ENCODE measurements around the gene DPPA4.

Gene DPPA4

GRCh38 chr3:109339197-109339596 is 1.9 kb upstream of the DPPA4 start:
- no peak for DNase-seq (ENCODE audit: low read depth in 2 of 2, low spot score in 1 of 2)

- DNase-seq (ENCODE audit: low read depth in 2 of 2, low spot score in 1 of 2), result no peak
Observed at GRCh38 chr3:109338322-109338721, 976 bp upstream of the DPPA4 start.

- no peak for DNase-seq (ENCODE audit: low read depth in 2 of 2, low spot score in 1 of 2)
Observed at GRCh38 chr3:109336291-109336861, 970 bp downstream of the DPPA4 start.

DNA sequence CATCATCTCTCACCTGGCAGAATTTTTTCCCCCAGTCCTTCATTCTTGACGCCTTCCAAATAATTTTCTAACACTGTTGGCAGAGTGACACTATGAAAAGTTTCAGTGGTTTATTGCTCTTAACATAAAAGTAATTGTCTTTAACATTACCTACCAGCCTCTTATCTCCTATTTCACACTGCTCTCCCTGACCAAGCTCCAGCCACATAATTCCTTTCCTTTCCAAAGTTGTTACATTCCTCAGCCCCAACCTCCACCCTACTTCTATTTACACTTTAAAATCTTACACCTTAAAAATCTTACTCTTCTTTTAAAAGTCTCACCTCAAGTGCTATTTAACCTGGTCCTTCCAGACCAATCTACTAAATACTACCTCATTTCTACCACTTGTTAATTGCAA is 2.8 kb downstream of the DPPA4 start:
- DNase-seq (ENCODE audit: low read depth in 2 of 2, low spot score in 1 of 2), result no peak

DNA sequence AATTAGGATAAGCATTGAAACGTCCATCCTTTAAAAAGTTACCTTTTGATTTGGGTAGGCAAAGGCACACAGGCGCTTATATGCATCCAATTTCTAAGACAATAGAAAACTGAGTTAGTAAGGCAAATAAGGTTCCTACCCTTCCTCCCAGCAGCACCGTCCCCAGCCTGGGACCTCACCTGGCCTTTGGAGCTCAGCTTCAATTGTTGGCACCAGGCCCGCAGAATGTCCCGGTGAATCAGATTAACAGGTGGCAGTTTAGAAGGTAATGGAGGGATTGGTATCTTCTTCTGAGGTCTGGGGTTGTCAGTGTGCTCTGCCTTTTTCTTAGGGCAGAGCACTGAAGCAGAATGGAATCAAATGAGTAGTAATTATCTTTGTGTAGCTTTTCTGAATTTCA is 5.7 kb downstream of the DPPA4 start:
- DNase-seq (ENCODE audit: low read depth in 2 of 2, low spot score in 1 of 2), result no peak

DNA sequence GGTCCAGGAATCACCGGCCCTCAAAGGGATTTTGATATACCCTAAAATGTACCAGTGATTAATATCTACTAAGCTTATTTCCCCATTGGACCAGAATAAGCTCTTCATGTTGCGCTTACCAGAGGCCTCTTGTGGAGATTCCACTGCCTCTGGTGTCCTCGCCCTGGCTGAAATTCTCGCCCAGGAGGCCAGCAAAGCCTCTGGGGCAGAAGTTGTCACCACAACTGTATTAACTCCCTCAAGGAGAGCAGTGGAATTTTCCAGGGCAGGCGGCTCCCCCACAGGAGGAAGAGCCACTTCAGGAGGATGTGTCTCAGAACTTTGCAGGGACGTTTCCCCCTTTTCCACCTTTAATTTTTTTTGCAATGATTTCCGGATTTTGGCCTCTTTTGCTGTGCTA is 6.9 kb downstream of the DPPA4 start:
- DNase-seq (ENCODE audit: low read depth in 2 of 2, low spot score in 1 of 2), result no peak

DNA sequence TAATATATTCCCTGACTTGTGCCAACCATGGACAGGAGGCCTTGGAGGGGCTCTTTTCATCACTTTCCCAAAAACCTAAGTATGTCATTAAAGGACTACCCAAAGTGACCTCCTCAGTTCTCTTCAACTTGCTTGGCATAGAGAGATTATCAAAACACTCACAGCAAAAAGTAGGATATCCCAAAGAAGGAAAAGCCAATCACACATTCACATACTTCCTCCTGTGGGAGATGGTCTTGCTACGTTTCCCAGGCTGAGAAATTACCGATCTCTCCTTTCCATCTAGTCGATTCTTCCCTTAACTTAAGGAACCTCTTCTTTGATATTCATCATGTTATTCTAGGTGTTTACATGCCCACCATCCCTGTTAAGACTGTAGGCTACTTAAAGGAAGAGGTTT is 9.1 kb downstream of the DPPA4 start:
- no peak for DNase-seq (ENCODE audit: low read depth in 2 of 2, low spot score in 1 of 2)

GRCh38 chr3:109325657-109326056 is 11.7 kb downstream of the DPPA4 start:
- DNase-seq (ENCODE audit: low read depth in 2 of 2, low spot score in 1 of 2), result no peak

DNA sequence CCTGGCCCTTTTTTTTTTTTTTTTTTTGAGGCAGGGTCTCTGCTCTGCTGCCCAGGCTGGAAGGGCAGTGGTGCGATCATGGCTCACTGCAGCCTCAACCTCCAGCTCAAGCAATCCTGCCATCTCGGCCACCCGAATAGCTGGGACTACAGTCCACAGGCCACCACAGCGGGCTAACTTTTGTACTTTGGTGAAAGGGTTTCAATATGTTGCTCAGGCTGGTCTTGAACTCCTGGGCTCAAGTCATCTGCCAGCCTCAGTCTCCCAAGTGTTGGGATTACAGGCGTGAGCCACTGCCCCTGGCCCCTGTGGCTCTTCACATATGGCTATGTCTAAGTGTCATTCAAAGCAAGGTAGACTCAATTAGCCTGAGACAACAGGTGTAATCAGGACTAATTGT is 12.2 kb downstream of the DPPA4 start:
- no peak for DNase-seq (ENCODE audit: low read depth in 2 of 2, low spot score in 1 of 2)

GRCh38 chr3:109316162-109316730 is 21.1 kb downstream of the DPPA4 start, which contains the start of gene DPPA2:
Gene DPPA2 (minus strand): TSS chr3:109316517. CDS start chr3:109314542, 1,975 bp downstream.
- DNase-seq (ENCODE audit: low read depth in 2 of 2, low spot score in 1 of 2), result no peak

DNA sequence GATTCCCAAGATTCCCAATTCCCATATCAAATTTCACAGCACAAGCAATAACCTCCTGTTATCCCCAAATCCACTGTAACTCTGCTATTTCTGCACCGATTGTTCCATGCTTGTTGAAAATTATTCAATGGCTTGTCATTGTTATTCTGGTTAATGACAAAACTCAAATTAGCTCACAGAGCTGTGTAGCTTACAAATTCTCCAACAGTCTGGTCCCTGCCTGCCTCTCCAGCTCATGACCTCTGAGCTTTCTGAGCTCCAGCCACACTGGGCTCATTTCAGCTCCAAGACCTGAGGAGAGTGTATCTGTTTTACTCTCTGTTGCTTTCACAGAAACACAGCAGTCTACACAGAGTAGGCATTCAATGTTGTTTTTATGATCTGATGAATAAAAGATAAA is 24.3 kb downstream of the DPPA4 start:
- DNase-seq (ENCODE audit: low read depth in 2 of 2, low spot score in 1 of 2), result no peak

GRCh38 chr3:109297496-109297895 is 39.9 kb downstream of the DPPA4 start:
- DNase-seq (ENCODE audit: low read depth in 2 of 2, low spot score in 1 of 2), result no peak

- DNase-seq (ENCODE audit: low read depth in 2 of 2, low spot score in 1 of 2), result no peak
Observed at GRCh38 chr3:109284071-109284470, 53.3 kb downstream of the DPPA4 start.

- no peak for DNase-seq (ENCODE audit: low read depth in 2 of 2, low spot score in 1 of 2)
Observed at GRCh38 chr3:109278546-109278945, 58.8 kb downstream of the DPPA4 start.

DNA sequence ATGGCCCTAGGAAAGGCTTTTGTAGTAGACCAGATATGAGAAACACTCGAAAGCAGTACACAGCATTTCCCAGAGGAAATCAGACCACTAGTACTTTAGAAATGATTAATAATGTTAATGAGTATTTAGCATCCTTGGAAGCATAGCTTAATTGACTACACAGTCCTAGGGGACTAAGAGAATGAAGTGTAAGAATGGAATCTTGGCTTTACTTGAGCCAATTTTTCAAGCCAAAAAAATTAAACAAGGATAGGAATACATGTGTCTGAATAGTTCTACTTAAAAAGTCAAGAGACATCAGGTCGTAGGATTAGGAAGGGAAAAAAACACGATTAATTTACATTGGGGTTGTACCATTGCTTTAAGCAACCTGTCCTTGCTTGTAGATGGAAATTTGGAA is 59.2 kb downstream of the DPPA4 start:
- DNase-seq (ENCODE audit: low read depth in 2 of 2, low spot score in 1 of 2), result no peak
